ENCODE measurements around the gene QKI. TPM values are rescaled to one million over a fixed set of nuclear protein-coding genes. Genes with fewer than 3 reads are reported as not detected.

The QKI gene
- total and polyA plus RNA-seq, 9 donors = 110 to 256 (median 229) TPM

- Histone ChIP-seq H3K4me1 (ENCODE audit: control insufficient read depth, insufficient read depth, low read length) (peaks cover 13% of the 10 kb centered on the region), H3K4me3 (ENCODE audit: low read length) (no peak overlapping the region), H3K27ac (ENCODE audit: low read length) (no peak overlapping the region), H3K36me3 (ENCODE audit: control insufficient read depth, insufficient read depth, low read length) (no peaks in the 10 kb centered on the region), H3K27me3 (ENCODE audit: control insufficient read depth, insufficient read depth, low read length) (no peaks in the 10 kb centered on the region), H3K9me3 (replicated peaks; ENCODE audit: control insufficient read depth, low read depth, low read length) (peaks cover 12% of the 10 kb centered on the region)
- no CpG with 5 or more reads among the region's 2 CpGs for WGBS (ENCODE audit: insufficient coverage)
- no peak for DNase-seq
These were observed 181.7 kb downstream of the QKI start for GRCh38 chr6:163596174-163596573.

- no peak for DNase-seq
- Histone ChIP-seq H3K36me3 (ENCODE audit: control insufficient read depth, insufficient read depth, low read length) (no peaks in the 10 kb centered on the region), H3K4me1 (ENCODE audit: control insufficient read depth, insufficient read depth, low read length) (peaks cover 13% of the 10 kb centered on the region), H3K27ac (ENCODE audit: low read length) (no peak overlapping the region), H3K4me3 (ENCODE audit: low read length) (no peak overlapping the region), H3K9me3 (replicated peaks; ENCODE audit: control insufficient read depth, low read depth, low read length) (no peaks in the 10 kb centered on the region), H3K27me3 (ENCODE audit: control insufficient read depth, insufficient read depth, low read length) (no peaks in the 10 kb centered on the region)
These were observed 184.6 kb downstream of the QKI start for GRCh38 chr6:163599136-163599535.

GRCh38 chr6:163599684-163600083 is 185.2 kb downstream of the QKI start:
- DNase-seq = no peak
- peaks cover 13% of the 10 kb centered on the region for H3K4me1 ChIP-seq (ENCODE audit: control insufficient read depth, insufficient read depth, low read length)
- WGBS (ENCODE audit: insufficient coverage) = 100% methylated on average over 1 of the region's 2 CpGs
- H3K9me3 ChIP-seq (replicated peaks; ENCODE audit: control insufficient read depth, low read depth, low read length) = no peaks in the 10 kb centered on the region
- H3K27me3 ChIP-seq (ENCODE audit: control insufficient read depth, insufficient read depth, low read length) = no peaks in the 10 kb centered on the region
- H3K27ac ChIP-seq (ENCODE audit: low read length) = no peak overlapping the region
- H3K36me3 ChIP-seq (ENCODE audit: control insufficient read depth, insufficient read depth, low read length) = no peaks in the 10 kb centered on the region
- H3K4me3 ChIP-seq (ENCODE audit: low read length) = no peak overlapping the region

GRCh38 chr6:163600331-163600730 is 185.8 kb downstream of the QKI start:
- H3K4me3 ChIP-seq (ENCODE audit: low read length) = no peak overlapping the region
- no peak for DNase-seq
- no peaks in the 10 kb centered on the region for H3K36me3 ChIP-seq (ENCODE audit: control insufficient read depth, insufficient read depth, low read length)
- H3K4me1 ChIP-seq (ENCODE audit: control insufficient read depth, insufficient read depth, low read length) = peaks cover 13% of the 10 kb centered on the region
- no peaks in the 10 kb centered on the region for H3K27me3 ChIP-seq (ENCODE audit: control insufficient read depth, insufficient read depth, low read length)
- H3K9me3 ChIP-seq (replicated peaks; ENCODE audit: control insufficient read depth, low read depth, low read length) = no peaks in the 10 kb centered on the region
- no peak overlapping the region for H3K27ac ChIP-seq (ENCODE audit: low read length)
- WGBS (ENCODE audit: insufficient coverage) = 78% methylated on average over 5 of the region's 5 CpGs

- no peak overlapping the region for H3K27ac ChIP-seq (ENCODE audit: low read length)
- H3K4me3 ChIP-seq (ENCODE audit: low read length) = no peak overlapping the region
- H3K4me1 ChIP-seq (ENCODE audit: control insufficient read depth, insufficient read depth, low read length) = peaks cover 13% of the 10 kb centered on the region
- WGBS (ENCODE audit: insufficient coverage) = 100% methylated on average over 3 of the region's 9 CpGs
- H3K9me3 ChIP-seq (replicated peaks; ENCODE audit: control insufficient read depth, low read depth, low read length) = no peaks in the 10 kb centered on the region
- no peak for DNase-seq
- no peaks in the 10 kb centered on the region for H3K27me3 ChIP-seq (ENCODE audit: control insufficient read depth, insufficient read depth, low read length)
- no peaks in the 10 kb centered on the region for H3K36me3 ChIP-seq (ENCODE audit: control insufficient read depth, insufficient read depth, low read length)
These were observed 186.3 kb downstream of the QKI start for GRCh38 chr6:163600781-163601180.

GRCh38 chr6:163602851-163603250 is 188.3 kb downstream of the QKI start:
- DNase-seq = no peak
- H3K4me1 ChIP-seq (ENCODE audit: control insufficient read depth, insufficient read depth, low read length) = peaks cover 13% of the 10 kb centered on the region
- no peaks in the 10 kb centered on the region for H3K27me3 ChIP-seq (ENCODE audit: control insufficient read depth, insufficient read depth, low read length)
- no peaks in the 10 kb centered on the region for H3K9me3 ChIP-seq (replicated peaks; ENCODE audit: control insufficient read depth, low read depth, low read length)
- no peak overlapping the region for H3K27ac ChIP-seq (ENCODE audit: low read length)
- no peaks in the 10 kb centered on the region for H3K36me3 ChIP-seq (ENCODE audit: control insufficient read depth, insufficient read depth, low read length)
- H3K4me3 ChIP-seq (ENCODE audit: low read length) = no peak overlapping the region
- 89% methylated on average over 11 of the region's 14 CpGs for WGBS (ENCODE audit: insufficient coverage)

- Histone ChIP-seq H3K9me3 (replicated peaks; ENCODE audit: control insufficient read depth, low read depth, low read length) (no peaks in the 10 kb centered on the region), H3K27me3 (ENCODE audit: control insufficient read depth, insufficient read depth, low read length) (no peaks in the 10 kb centered on the region), H3K27ac (ENCODE audit: low read length) (no peak overlapping the region), H3K4me3 (ENCODE audit: low read length) (no peak overlapping the region), H3K4me1 (ENCODE audit: control insufficient read depth, insufficient read depth, low read length) (peaks cover 13% of the 10 kb centered on the region), H3K36me3 (ENCODE audit: control insufficient read depth, insufficient read depth, low read length) (no peaks in the 10 kb centered on the region)
- WGBS (ENCODE audit: insufficient coverage) = 100% methylated on average over 1 of the region's 2 CpGs
- no peak for DNase-seq
These were observed 188.9 kb downstream of the QKI start for GRCh38 chr6:163603395-163603794.

GRCh38 chr6:163605385-163606097 is 191.0 kb downstream of the QKI start:
- no peaks in the 10 kb centered on the region for H3K36me3 ChIP-seq (ENCODE audit: control insufficient read depth, insufficient read depth, low read length)
- H3K4me3 ChIP-seq (ENCODE audit: low read length) = no peak overlapping the region
- no CpG with 5 or more reads among the region's 4 CpGs for WGBS (ENCODE audit: insufficient coverage)
- H3K27ac ChIP-seq (ENCODE audit: low read length) = no peak overlapping the region
- no peak for DNase-seq
- H3K4me1 ChIP-seq (ENCODE audit: control insufficient read depth, insufficient read depth, low read length) = no peaks in the 10 kb centered on the region
- no peaks in the 10 kb centered on the region for H3K27me3 ChIP-seq (ENCODE audit: control insufficient read depth, insufficient read depth, low read length)
- no peaks in the 10 kb centered on the region for H3K9me3 ChIP-seq (replicated peaks; ENCODE audit: control insufficient read depth, low read depth, low read length)

GRCh38 chr6:163607792-163608191 is 193.3 kb downstream of the QKI start:
- no peaks in the 10 kb centered on the region for H3K4me1 ChIP-seq (ENCODE audit: control insufficient read depth, insufficient read depth, low read length)
- H3K36me3 ChIP-seq (ENCODE audit: control insufficient read depth, insufficient read depth, low read length) = no peaks in the 10 kb centered on the region
- DNase-seq = no peak
- H3K9me3 ChIP-seq (replicated peaks; ENCODE audit: control insufficient read depth, low read depth, low read length) = no peaks in the 10 kb centered on the region
- H3K27ac ChIP-seq (ENCODE audit: low read length) = no peak overlapping the region
- no peaks in the 10 kb centered on the region for H3K27me3 ChIP-seq (ENCODE audit: control insufficient read depth, insufficient read depth, low read length)
- H3K4me3 ChIP-seq (ENCODE audit: low read length) = no peak overlapping the region
- 84% methylated on average over 8 of the region's 10 CpGs for WGBS (ENCODE audit: insufficient coverage)

- H3K9me3 ChIP-seq (replicated peaks; ENCODE audit: control insufficient read depth, low read depth, low read length) = no peaks in the 10 kb centered on the region
- DNase-seq = no peak
- H3K27me3 ChIP-seq (ENCODE audit: control insufficient read depth, insufficient read depth, low read length) = no peaks in the 10 kb centered on the region
- H3K36me3 ChIP-seq (ENCODE audit: control insufficient read depth, insufficient read depth, low read length) = no peaks in the 10 kb centered on the region
- no peak overlapping the region for H3K4me3 ChIP-seq (ENCODE audit: low read length)
- WGBS (ENCODE audit: insufficient coverage) = 57% methylated on average over 13 of the region's 17 CpGs
- H3K4me1 ChIP-seq (ENCODE audit: control insufficient read depth, insufficient read depth, low read length) = no peaks in the 10 kb centered on the region
- H3K27ac ChIP-seq (ENCODE audit: low read length) = no peak overlapping the region
These were observed 193.7 kb downstream of the QKI start for GRCh38 chr6:163608204-163608644.

- H3K27me3 ChIP-seq (ENCODE audit: control insufficient read depth, insufficient read depth, low read length) = no peaks in the 10 kb centered on the region
- DNase-seq = no peak
- no peaks in the 10 kb centered on the region for H3K4me1 ChIP-seq (ENCODE audit: control insufficient read depth, insufficient read depth, low read length)
- H3K4me3 ChIP-seq (ENCODE audit: low read length) = no peak overlapping the region
- 78% methylated on average over 6 of the region's 8 CpGs for WGBS (ENCODE audit: insufficient coverage)
- H3K36me3 ChIP-seq (ENCODE audit: control insufficient read depth, insufficient read depth, low read length) = no peaks in the 10 kb centered on the region
- no peaks in the 10 kb centered on the region for H3K9me3 ChIP-seq (replicated peaks; ENCODE audit: control insufficient read depth, low read depth, low read length)
- H3K27ac ChIP-seq (ENCODE audit: low read length) = no peak overlapping the region
These were observed 197.7 kb downstream of the QKI start for GRCh38 chr6:163612200-163612599.

All from muscle of leg (tissue), 11 donors.